H9 (cell line): ENCODE data around the gene WDR48. TPM values are rescaled to one million over a fixed set of nuclear protein-coding genes. Genes with fewer than 3 reads are reported as not detected.

Experiments used
- DNase-seq: peaks from one replicate; pipeline ENCODE4 v3.0.0-alpha.2; 2017
- H2AFZ ChIP-seq: one replicate; pipeline ENCODE4 v1.6.1; 2013; ENCODE audit warnings: mild to moderate bottlenecking, low read length, control low read depth, moderate library complexity
- H2AK5ac ChIP-seq: 2 replicates; pipeline ENCODE4 v1.6.1; 2013; ENCODE audit warnings: low read length, control low read depth, mixed read lengths; ENCODE audit not compliant: insufficient read length
- H2BK120ac ChIP-seq: one replicate; pipeline ENCODE4 v1.6.1; 2013; ENCODE audit warnings: low read depth, mild to moderate bottlenecking, low read length, control low read depth, inconsistent platforms; ENCODE audit not compliant: poor library complexity, severe bottlenecking
- H2BK12ac ChIP-seq: 2 replicates; pipeline ENCODE4 v1.6.1; 2013; ENCODE audit warnings: low read length, control low read depth, mixed read lengths, low read depth; ENCODE audit not compliant: insufficient read length
- H2BK15ac ChIP-seq: 2 replicates; pipeline ENCODE4 v1.6.1; 2013; ENCODE audit warnings: low read depth, low read length, control low read depth
- H2BK20ac ChIP-seq: one replicate; pipeline ENCODE4 v1.6.1; 2013; ENCODE audit warnings: low read depth, mild to moderate bottlenecking, low read length, control low read depth, inconsistent platforms; ENCODE audit not compliant: poor library complexity, severe bottlenecking
- H2BK5ac ChIP-seq: 2 replicates; pipeline ENCODE4 v1.6.1; 2013; ENCODE audit warnings: low read length, control low read depth, mixed read lengths; ENCODE audit not compliant: insufficient read length
- H3K14ac ChIP-seq: 2 replicates; pipeline ENCODE4 v1.6.1; 2013; ENCODE audit warnings: low read length, control low read depth; ENCODE audit not compliant: insufficient read depth
- H3K18ac ChIP-seq: 2 replicates; pipeline ENCODE4 v1.6.1; 2013; ENCODE audit warnings: low read depth, mild to moderate bottlenecking, mixed read lengths, low read length, control low read depth; ENCODE audit not compliant: insufficient read length
- H3K23ac ChIP-seq: 2 replicates; pipeline ENCODE4 v1.6.1; 2013; ENCODE audit warnings: low read length, control low read depth, mixed read lengths, low read depth; ENCODE audit not compliant: insufficient read length
- H3K23me2 ChIP-seq: 2 replicates; pipeline ENCODE4 v1.6.1; 2013; ENCODE audit warnings: low read depth, mild to moderate bottlenecking, mixed read lengths, low read length, control low read depth; ENCODE audit not compliant: insufficient read length, poor library complexity, severe bottlenecking
- H3K27ac ChIP-seq: 2 replicates; pipeline ENCODE4 v1.5.1; 2013; ENCODE audit warnings: low read length, control low read depth, mixed read lengths, low read depth; ENCODE audit not compliant: insufficient read length
- H3K27me3 ChIP-seq: 2 replicates; pipeline ENCODE4 v1.6.1; 2013; ENCODE audit warnings: low read length, control low read depth, inconsistent platforms; ENCODE audit not compliant: insufficient read depth
- H3K4ac ChIP-seq: 2 replicates; pipeline ENCODE4 v1.6.1; 2013; ENCODE audit warnings: low read depth, mild to moderate bottlenecking, control low read depth, inconsistent platforms, low read length, moderate library complexity
- H3K4me1 ChIP-seq: 2 replicates; pipeline ENCODE4 v1.6.1; 2013; ENCODE audit warnings: low read length, control low read depth, inconsistent platforms; ENCODE audit not compliant: insufficient read depth
- H3K4me2 ChIP-seq: 2 replicates; pipeline ENCODE4 v1.6.1; 2013; ENCODE audit warnings: low read length, control low read depth, mixed read lengths; ENCODE audit not compliant: insufficient read length, insufficient read depth
- H3K56ac ChIP-seq: 2 replicates; pipeline ENCODE4 v1.6.1; 2013; ENCODE audit warnings: low read depth, mild to moderate bottlenecking, mixed read lengths, low read length, control low read depth; ENCODE audit not compliant: insufficient read length
- H3K79me1 ChIP-seq: 2 replicates; pipeline ENCODE4 v1.6.1; 2013; ENCODE audit warnings: low read depth, mild to moderate bottlenecking, moderate library complexity, low read length, control low read depth, inconsistent platforms; ENCODE audit not compliant: insufficient read depth, poor library complexity, severe bottlenecking
- H3K79me2 ChIP-seq: 2 replicates; pipeline ENCODE4 v1.6.1; 2013; ENCODE audit warnings: low read length, control low read depth, inconsistent platforms; ENCODE audit not compliant: insufficient read depth
- H3K9ac ChIP-seq: 2 replicates; pipeline ENCODE4 v1.6.1; 2013; ENCODE audit warnings: low read length, control low read depth, mixed read lengths; ENCODE audit not compliant: insufficient read length; ENCODE audit errors: extremely low read depth
- H3K9me3 ChIP-seq: one replicate; pipeline ENCODE4 v1.6.1; 2013; ENCODE audit warnings: low read depth, low read length, inconsistent platforms; ENCODE audit not compliant: control insufficient read depth
- H3T11ph ChIP-seq: one replicate; pipeline ENCODE4 v1.6.1; 2013; ENCODE audit warnings: mild to moderate bottlenecking, low read length, control low read depth, inconsistent platforms
- H4K20me1 ChIP-seq: one replicate; pipeline ENCODE4 v1.6.1; 2013; ENCODE audit not compliant: control insufficient read depth, insufficient read length, insufficient read depth
- H4K5ac ChIP-seq: 2 replicates; pipeline ENCODE4 v1.6.1; 2013; ENCODE audit warnings: low read depth, mild to moderate bottlenecking, mixed read lengths, low read length, control low read depth; ENCODE audit not compliant: insufficient read length
- H4K8ac ChIP-seq: replicated peaks from 2 replicates; pipeline ENCODE4 v1.6.1; 2013; ENCODE audit warnings: low read length, control low read depth, mixed read lengths, low read depth; ENCODE audit not compliant: insufficient read length
- H4K91ac ChIP-seq: 2 replicates; pipeline ENCODE4 v1.6.1; 2013; ENCODE audit warnings: low read depth, mild to moderate bottlenecking, moderate library complexity, mixed read lengths, low read length, control low read depth; ENCODE audit not compliant: insufficient read length
- H3K27ac Mint-ChIP-seq, 3 experiments: 2 replicates in 2 of 3; 3 replicates in 1 of 3; pipeline ENCODE4 v1.8.0; 2020 to 2021; ENCODE audit warnings: mixed read lengths in 3 of 3, mild to moderate bottlenecking in 1 of 3, moderate library complexity in 1 of 3
- H3K27me3 Mint-ChIP-seq: 2 replicates; pipeline ENCODE4 v1.8.0; 2021; ENCODE audit warnings: low read depth, mild to moderate bottlenecking, moderate library complexity, mixed read lengths
- H3K36me3 Mint-ChIP-seq, 3 experiments: 2 replicates in 2 of 3; 3 replicates in 1 of 3; pipeline ENCODE4 v1.8.0; 2020 to 2021; ENCODE audit warnings: low read depth in 3 of 3, mixed read lengths in 3 of 3; ENCODE audit not compliant: insufficient read depth in 1 of 3
- H3K4me1 Mint-ChIP-seq, 2 experiments: 2 replicates each; pipeline ENCODE4 v1.8.0; 2020; ENCODE audit warnings: mixed read lengths in 2 of 2
- H3K4me3 Mint-ChIP-seq, 2 experiments: 2 replicates in 1 of 2; 3 replicates in 1 of 2; pipeline ENCODE4 v1.8.0; 2020 to 2021; ENCODE audit warnings: mild to moderate bottlenecking in 2 of 2, mixed read lengths in 2 of 2, moderate library complexity in 1 of 2
- H3K9me3 Mint-ChIP-seq, 2 experiments: 2 replicates in 1 of 2; 3 replicates in 1 of 2; pipeline ENCODE4 v1.8.0; 2020; ENCODE audit warnings: mild to moderate bottlenecking in 2 of 2, mixed read lengths in 2 of 2, moderate library complexity in 1 of 2
- WGBS: extraction: QIAGEN DNeasy Blood & Tissue Kit; methylation state at CpG from one replicate; pipeline ENCODE4 v1.1.7; 2013; ENCODE audit warnings: missing lambda C conversion rate, low lambda C conversion rate, mixed read lengths; ENCODE audit not compliant: insufficient read length; ENCODE audit errors: extremely low coverage; 5-methylcytosine and 5-hydroxymethylcytosine counted together
- total RNA-seq: library from RNA; stranded (reverse); gene quantifications from 2 replicates; pipeline ENCODE4 v1.2.1, GENCODE V29; 2021
- TF ChIP-seq, protein P1 (sequence below): fragments of 200-600 bp; sonication (generic); conservative IDR thresholded peaks from 3 replicates; pipeline ENCODE4 v1.8.0; 2021; ENCODE audit warnings: antibody characterized with exemption, mild to moderate bottlenecking

The WDR48 gene
- total RNA-seq, 1 experiment from 2014 or later, result 52.7 TPM

DNA sequence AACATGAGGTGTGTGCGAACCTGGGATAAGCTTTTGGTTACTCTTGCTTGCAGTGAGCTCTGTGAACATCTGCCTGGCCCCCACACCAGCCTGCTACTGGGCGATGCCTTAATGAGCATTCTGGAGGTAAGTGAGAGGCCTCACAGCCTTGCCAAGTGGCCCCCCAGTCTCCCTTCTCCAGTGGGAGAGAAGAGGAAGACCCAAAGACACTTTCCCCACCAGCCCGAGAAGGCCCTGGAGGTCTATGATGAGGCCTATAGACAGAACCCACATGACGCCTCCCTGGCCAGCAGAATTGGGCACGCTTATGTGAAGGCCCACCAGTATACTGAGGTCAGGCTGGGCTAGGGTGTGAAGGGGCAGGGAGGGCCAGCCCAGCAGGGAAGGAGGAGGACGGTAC is 78.2 kb downstream of the WDR48 start:
- Histone ChIP-seq H3K56ac (no peak overlapping the region), H3K79me2 (no peaks in the 10 kb centered on the region), H3K4me1 (no peaks in the 10 kb centered on the region; the same call in 1 of the 2 replicates), H2BK12ac (no peak overlapping the region), H3K18ac (no peak overlapping the region), H2BK20ac (no peak overlapping the region), H2BK120ac (no peak overlapping the region), H4K20me1 (peaks cover 2% of the 10 kb centered on the region), H3K27me3 (no peaks in the 10 kb centered on the region), H3K4me2 (no peak overlapping the region), H3K14ac (no peak overlapping the region), H2BK15ac (no peak overlapping the region), H2AK5ac (no peak overlapping the region), H2BK5ac (no peak overlapping the region), H3K79me1 (no peaks in the 10 kb centered on the region), H3K23ac (no peak overlapping the region), H4K91ac (no peak overlapping the region), H3T11ph (no peak overlapping the region), H3K9ac (no peak overlapping the region), H3K4ac (no peak overlapping the region), H2AFZ (no peak overlapping the region), H3K23me2 (no peaks in the 10 kb centered on the region), H3K9me3 (no peaks in the 10 kb centered on the region), H3K27ac (no peak overlapping the region), H4K5ac (no peak overlapping the region), H4K8ac (no peak overlapping the region)
- no peaks in the 10 kb centered on the region for H3K9me3 Mint-ChIP-seq
- H3K4me3 Mint-ChIP-seq, result no peak overlapping the region
- H3K27me3 Mint-ChIP-seq, result no peaks in the 10 kb centered on the region
- no peaks in the 10 kb centered on the region for H3K36me3 Mint-ChIP-seq
- no peak overlapping the region for H3K27ac Mint-ChIP-seq
- TF ChIP-seq, protein P1, sequence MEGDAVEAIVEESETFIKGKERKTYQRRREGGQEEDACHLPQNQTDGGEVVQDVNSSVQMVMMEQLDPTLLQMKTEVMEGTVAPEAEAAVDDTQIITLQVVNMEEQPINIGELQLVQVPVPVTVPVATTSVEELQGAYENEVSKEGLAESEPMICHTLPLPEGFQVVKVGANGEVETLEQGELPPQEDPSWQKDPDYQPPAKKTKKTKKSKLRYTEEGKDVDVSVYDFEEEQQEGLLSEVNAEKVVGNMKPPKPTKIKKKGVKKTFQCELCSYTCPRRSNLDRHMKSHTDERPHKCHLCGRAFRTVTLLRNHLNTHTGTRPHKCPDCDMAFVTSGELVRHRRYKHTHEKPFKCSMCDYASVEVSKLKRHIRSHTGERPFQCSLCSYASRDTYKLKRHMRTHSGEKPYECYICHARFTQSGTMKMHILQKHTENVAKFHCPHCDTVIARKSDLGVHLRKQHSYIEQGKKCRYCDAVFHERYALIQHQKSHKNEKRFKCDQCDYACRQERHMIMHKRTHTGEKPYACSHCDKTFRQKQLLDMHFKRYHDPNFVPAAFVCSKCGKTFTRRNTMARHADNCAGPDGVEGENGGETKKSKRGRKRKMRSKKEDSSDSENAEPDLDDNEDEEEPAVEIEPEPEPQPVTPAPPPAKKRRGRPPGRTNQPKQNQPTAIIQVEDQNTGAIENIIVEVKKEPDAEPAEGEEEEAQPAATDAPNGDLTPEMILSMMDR, result no peak
- H3K4me1 Mint-ChIP-seq, result peaks cover 10 to 15% of the 10 kb centered on the region in 2 experiments
- DNase-seq, result no peak
- no CpG with 5 or more reads among the region's 6 CpGs for WGBS
